Measurements from ENCODE around the gene KNCN.

The KNCN gene

GRCh38 chr1:46562498-46562897 lies 11.1 kb upstream of the KNCN start:
- H3K36me3 ChIP-seq = peaks cover 28 to 100% (median 94%) of the 10 kb centered on the region in 11 experiments
- H3K4me1 ChIP-seq = no peaks in the 10 kb centered on the region
- no peak overlapping the region for H3K4me2 ChIP-seq
- no peaks in the 10 kb centered on the region for H3K27me3 ChIP-seq
- no peak overlapping the region for H3K9ac ChIP-seq
- TF ChIP-seq Cebpa-rat (IDR thresholded peaks at IDR 0.05) = no peak
- no peak overlapping the region for H3K27ac ChIP-seq
- peaks cover 0 to 80% (median 0%) of the 10 kb centered on the region in 11 experiments; a peak in 8 of 22 replicates for H4K20me1 ChIP-seq
- no peaks in the 10 kb centered on the region for H3K9me3 ChIP-seq (replicated peaks in 1 of 11)
- H3K4me3 ChIP-seq = no peak overlapping the region

- Histone ChIP-seq H3K4me3 (no peak overlapping the region), H3K9me3 (replicated peaks in 1 of 11) (no peaks in the 10 kb centered on the region), H3K36me3 (peaks cover 5 to 71% (median 61%) of the 10 kb centered on the region in 11 experiments), H3K4me2 (no peak overlapping the region), H3K27me3 (no peaks in the 10 kb centered on the region), H4K20me1 (peaks cover 0 to 70% (median 4%) of the 10 kb centered on the region in 11 experiments; a peak in 9 of 22 replicates), H3K9ac (0 out of 22 replicates have a peak overlapping the region, but pooled peaks of 1 of the 11 experiments have one; percentile 7), H3K4me1 (no peaks in the 10 kb centered on the region), H3K27ac (no peak overlapping the region)
- TF ChIP-seq Cebpa-rat (IDR thresholded peaks at IDR 0.05) = no peak
Measured at GRCh38 chr1:46558966-46559365, 7.5 kb upstream of the KNCN start.

- Histone ChIP-seq H3K9me3 (replicated peaks in 1 of 11) (no peaks in the 10 kb centered on the region), H3K27me3 (no peaks in the 10 kb centered on the region), H3K36me3 (peaks cover 5 to 65% (median 56%) of the 10 kb centered on the region in 11 experiments), H3K4me1 (no peaks in the 10 kb centered on the region), H4K20me1 (peaks cover 0 to 70% (median 4%) of the 10 kb centered on the region in 11 experiments; a peak in 9 of 22 replicates), H3K9ac (0 out of 22 replicates have a peak overlapping the region, but pooled peaks of 1 of the 11 experiments have one; percentile 7), H3K4me2 (no peak overlapping the region), H3K27ac (no peak overlapping the region), H3K4me3 (no peak overlapping the region)
- TF ChIP-seq Cebpa-rat (IDR thresholded peaks at IDR 0.05) = no peak
Measured at GRCh38 chr1:46558141-46558963, 6.9 kb upstream of the KNCN start.

GRCh38 chr1:46557403-46557802 lies 6.0 kb upstream of the KNCN start:
- peaks cover 0 to 61% (median 4%) of the 10 kb centered on the region in 11 experiments; a peak in 9 of 22 replicates for H4K20me1 ChIP-seq
- H3K4me1 ChIP-seq = no peaks in the 10 kb centered on the region
- no peak overlapping the region for H3K27ac ChIP-seq
- TF ChIP-seq Cebpa-rat (IDR thresholded peaks at IDR 0.05) = no peak
- peaks cover 5 to 55% (median 46%) of the 10 kb centered on the region in 11 experiments for H3K36me3 ChIP-seq
- no peak overlapping the region for H3K4me3 ChIP-seq
- no peaks in the 10 kb centered on the region for H3K9me3 ChIP-seq (replicated peaks in 1 of 11)
- no peak overlapping the region for H3K4me2 ChIP-seq
- no peaks in the 10 kb centered on the region for H3K27me3 ChIP-seq
- no peak overlapping the region for H3K9ac ChIP-seq

- H3K36me3 ChIP-seq = peaks cover 5 to 50% (median 42%) of the 10 kb centered on the region in 11 experiments
- H3K4me3 ChIP-seq = no peak overlapping the region
- H3K9ac ChIP-seq = no peak overlapping the region; a peak in 1 of 22 replicates
- TF ChIP-seq Cebpa-rat (IDR thresholded peaks at IDR 0.05) = no peak
- no peaks in the 10 kb centered on the region for H3K4me1 ChIP-seq
- no peak overlapping the region for H3K4me2 ChIP-seq
- no peak overlapping the region for H3K27ac ChIP-seq
- H3K27me3 ChIP-seq = no peaks in the 10 kb centered on the region
- no peaks in the 10 kb centered on the region for H3K9me3 ChIP-seq (replicated peaks in 1 of 11)
- H4K20me1 ChIP-seq = peaks cover 0 to 58% (median 4%) of the 10 kb centered on the region in 11 experiments; a peak in 9 of 22 replicates
Measured at GRCh38 chr1:46556822-46557221, 5.4 kb upstream of the KNCN start.

- H3K9me3 ChIP-seq (replicated peaks in 1 of 11) = no peaks in the 10 kb centered on the region
- no peak overlapping the region for H3K9ac ChIP-seq
- TF ChIP-seq Cebpa-rat (IDR thresholded peaks at IDR 0.05) = no peak
- H3K4me1 ChIP-seq = no peaks in the 10 kb centered on the region
- H3K27me3 ChIP-seq = no peaks in the 10 kb centered on the region
- H3K4me3 ChIP-seq = no peak overlapping the region
- H3K36me3 ChIP-seq = peaks cover 5 to 42% (median 34%) of the 10 kb centered on the region in 11 experiments
- no peak overlapping the region for H3K4me2 ChIP-seq
- H3K27ac ChIP-seq = no peak overlapping the region
- H4K20me1 ChIP-seq = peaks cover 0 to 52% (median 4%) of the 10 kb centered on the region in 11 experiments; a peak in 9 of 22 replicates
Measured at GRCh38 chr1:46555826-46556619, 4.6 kb upstream of the KNCN start.

- TF ChIP-seq Cebpa-rat (IDR thresholded peaks at IDR 0.05) = no peak
- H3K4me3 ChIP-seq = no peak overlapping the region
- no peaks in the 10 kb centered on the region for H3K9me3 ChIP-seq (replicated peaks in 1 of 11)
- H3K27me3 ChIP-seq = no peaks in the 10 kb centered on the region
- H4K20me1 ChIP-seq = peaks cover 0 to 42% (median 4%) of the 10 kb centered on the region in 11 experiments; a peak in 9 of 22 replicates
- H3K27ac ChIP-seq = no peak overlapping the region
- no peak overlapping the region for H3K4me2 ChIP-seq
- peaks cover 0 to 4% (median under 1%) of the 10 kb centered on the region in 10 experiments; a peak in 5 of 20 replicates for H3K4me1 ChIP-seq
- no peak overlapping the region for H3K9ac ChIP-seq
- H3K36me3 ChIP-seq = peaks cover 5 to 29% (median 22%) of the 10 kb centered on the region in 11 experiments; a peak in 20 of 22 replicates
Measured at GRCh38 chr1:46554597-46555381, 3.3 kb upstream of the KNCN start.

GRCh38 chr1:46554236-46554596 lies 2.8 kb upstream of the KNCN start:
- Histone ChIP-seq H4K20me1 (peaks cover 0 to 37% (median 4%) of the 10 kb centered on the region in 11 experiments; a peak in 9 of 22 replicates), H3K4me1 (peaks cover 0 to 9% (median 5%) of the 10 kb centered on the region in 10 experiments; a peak in 5 of 20 replicates), H3K4me2 (no peak overlapping the region), H3K4me3 (no peak overlapping the region), H3K9ac (no peak overlapping the region), H3K27ac (no peak overlapping the region), H3K36me3 (peaks cover 5 to 24% (median 19%) of the 10 kb centered on the region in 11 experiments; a peak in 19 of 22 replicates), H3K9me3 (replicated peaks in 1 of 11) (no peaks in the 10 kb centered on the region), H3K27me3 (no peaks in the 10 kb centered on the region)
- TF ChIP-seq Cebpa-rat (IDR thresholded peaks at IDR 0.05) = no peak
